HG02678 (cell line): ENCODE measurements around the gene THAP10.
A peak's percentile ranks its signal among the peaks of the same experiment; 100 is the strongest.
"Not testable (repeated sequence)": the region's sequence is repeated elsewhere in the genome, so short reads cannot be mapped to it uniquely, and the experiment has no call there.

Experiments used
- ATAC-seq: cut with Tn5 transposase; IDR thresholded peaks from one replicate; pipeline ENCODE4 v1.9.1; 2021; ENCODE audit warnings: mild to moderate bottlenecking, moderate library complexity; ENCODE audit not compliant: unreplicated experiment

The THAP10 gene

DNA sequence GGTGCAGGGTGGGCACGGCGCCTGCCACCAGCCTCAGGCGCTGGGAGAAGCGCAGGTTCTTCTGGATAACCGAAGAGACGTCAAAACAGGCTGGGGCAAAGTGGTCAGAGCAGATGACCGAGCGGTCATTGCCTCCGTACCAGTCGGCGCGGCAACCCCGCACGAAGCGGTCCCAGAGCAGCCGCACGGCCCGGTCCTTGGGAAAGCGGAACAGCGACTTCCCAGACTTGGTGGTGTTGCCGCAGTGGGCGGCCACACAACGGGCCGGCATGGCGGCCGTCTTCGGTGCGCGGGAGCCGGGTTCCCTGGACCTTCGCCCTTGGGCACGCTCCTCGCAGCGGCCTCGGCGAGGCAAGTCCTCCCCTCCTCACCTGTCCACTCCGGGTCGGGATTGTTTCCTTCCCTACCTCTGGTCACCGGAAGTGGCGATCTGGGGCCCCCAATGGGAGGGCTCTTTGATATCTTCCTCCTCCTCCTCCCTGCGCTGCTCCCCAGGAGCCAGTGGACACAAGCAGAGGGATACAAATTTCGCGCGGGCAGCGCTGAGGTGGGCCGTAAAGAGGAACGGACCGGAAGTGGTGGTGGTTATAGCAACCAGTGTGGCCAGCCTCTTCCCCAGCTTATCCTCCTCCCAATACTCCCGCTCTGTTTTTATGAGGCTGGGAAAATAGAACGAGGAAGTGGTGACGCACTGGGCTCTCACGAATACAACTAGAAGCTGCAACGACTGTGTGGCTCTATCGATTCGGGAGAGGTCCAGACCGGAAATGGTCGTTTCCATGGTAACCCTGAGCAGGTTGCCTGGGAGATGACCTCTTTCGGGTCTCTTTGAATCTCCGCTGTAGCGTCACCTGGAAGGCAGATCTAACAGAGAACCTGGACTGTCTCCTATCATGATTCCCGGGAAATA lies at the start of gene THAP10, which contains the start of gene LRRC49:
Gene THAP10, minus strand, starts transcription at position 432 of the 910 bp plus-strand sequence. Its CDS starts 161 bp downstream, at position 271.
Gene LRRC49, plus strand, starts transcription at position 825 of the 910 bp plus-strand sequence. Its CDS starts 69 bp downstream, at position 894.
- peak; percentile 84 for ATAC-seq

DNA sequence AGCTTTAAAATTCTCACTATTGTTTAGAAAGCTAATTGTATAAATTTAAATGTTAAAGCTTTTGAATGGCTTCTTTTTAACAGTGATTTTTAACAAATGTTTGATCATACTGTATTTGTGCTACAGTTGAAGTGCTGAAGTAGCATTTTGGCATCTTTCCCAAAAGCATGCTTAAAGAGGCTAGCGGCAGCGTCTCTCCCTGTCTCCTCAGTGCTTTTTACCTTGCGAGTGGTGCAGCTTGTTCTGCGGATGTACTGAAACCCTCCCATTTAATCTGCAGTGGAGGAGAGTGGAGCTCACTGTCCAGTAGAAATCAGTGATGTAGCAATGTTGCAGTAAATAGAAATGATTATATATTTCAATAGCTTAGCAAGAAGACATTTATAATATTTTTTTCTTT lies 44.1 kb upstream of the THAP10 start:
- no peak for ATAC-seq

DNA sequence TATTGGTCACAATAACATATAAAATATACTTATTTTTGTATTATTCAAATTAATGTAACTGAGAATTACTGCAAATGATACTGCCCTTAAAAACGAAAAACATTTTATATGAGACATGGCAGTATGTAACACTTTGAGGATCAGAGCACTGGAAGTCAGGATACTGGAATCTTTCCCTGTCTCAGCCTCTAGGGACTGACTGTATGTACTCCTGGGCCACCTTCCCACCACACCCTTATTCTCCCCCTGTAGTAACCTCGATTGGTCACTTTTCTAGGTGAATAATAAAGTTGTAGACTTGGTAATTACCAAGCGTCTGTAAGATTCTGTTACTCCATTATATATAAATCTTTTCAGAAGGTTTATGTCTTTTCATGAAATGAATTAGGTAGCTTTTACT lies 43.4 kb upstream of the THAP10 start:
- ATAC-seq, result no peak

DNA sequence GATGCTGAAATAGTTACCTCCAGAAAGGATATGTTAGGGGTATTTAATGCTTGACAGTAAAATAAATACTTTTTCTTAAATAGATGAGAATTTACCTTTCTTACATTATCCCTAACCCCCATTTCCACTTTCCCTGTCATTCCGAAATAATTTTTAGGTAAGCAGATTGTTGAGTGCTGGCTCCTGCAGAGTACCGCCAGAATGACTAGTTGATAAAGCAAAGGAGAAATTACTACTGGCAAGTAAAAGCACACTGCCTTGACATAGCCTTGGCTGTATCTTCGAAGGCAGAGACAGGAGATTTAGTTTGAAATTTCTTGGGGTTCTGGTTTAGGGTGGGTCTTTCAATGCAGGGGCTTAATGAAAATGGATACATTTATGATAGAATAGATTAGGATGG lies 41.2 kb upstream of the THAP10 start:
- no peak for ATAC-seq

DNA sequence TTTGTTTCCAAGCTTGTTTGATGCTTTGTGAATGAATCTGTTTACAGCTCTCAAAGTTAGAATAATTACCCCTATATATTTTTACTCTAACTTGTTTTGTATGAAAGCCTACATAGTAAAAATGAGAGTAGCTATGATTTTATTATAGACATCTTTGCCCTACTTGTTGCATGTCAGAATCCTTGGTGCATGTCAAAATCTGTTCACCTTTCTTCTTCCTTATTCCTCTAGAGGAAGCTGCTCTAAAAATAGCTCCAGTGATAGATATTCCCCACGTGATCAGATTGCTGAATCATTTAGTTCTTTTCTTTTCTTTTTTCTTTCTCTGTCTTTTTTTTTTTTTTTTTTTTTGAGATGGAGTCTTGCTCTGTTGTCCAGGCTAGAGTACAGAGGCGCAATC lies 40.2 kb upstream of the THAP10 start:
- no peak for ATAC-seq

DNA sequence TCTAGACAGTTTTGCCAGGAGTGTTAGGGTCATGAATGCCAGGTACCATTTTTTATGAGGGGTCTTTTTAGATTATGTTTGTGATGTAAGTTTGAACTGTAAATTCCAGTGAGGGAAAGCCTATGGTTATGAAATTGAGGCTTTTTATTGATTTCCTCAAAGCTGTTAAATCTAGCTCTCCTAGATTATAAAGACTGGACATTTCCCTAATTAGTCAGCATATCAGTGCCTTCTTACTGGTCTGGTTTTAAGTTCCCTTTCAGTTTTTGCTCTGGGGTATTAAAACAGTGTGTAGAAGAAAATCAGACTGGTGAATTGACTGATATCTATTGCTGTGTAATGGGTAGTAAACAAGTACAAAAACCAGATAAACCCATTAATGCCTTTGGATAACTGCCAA lies 39.6 kb upstream of the THAP10 start:
- ATAC-seq, result no peak

DNA sequence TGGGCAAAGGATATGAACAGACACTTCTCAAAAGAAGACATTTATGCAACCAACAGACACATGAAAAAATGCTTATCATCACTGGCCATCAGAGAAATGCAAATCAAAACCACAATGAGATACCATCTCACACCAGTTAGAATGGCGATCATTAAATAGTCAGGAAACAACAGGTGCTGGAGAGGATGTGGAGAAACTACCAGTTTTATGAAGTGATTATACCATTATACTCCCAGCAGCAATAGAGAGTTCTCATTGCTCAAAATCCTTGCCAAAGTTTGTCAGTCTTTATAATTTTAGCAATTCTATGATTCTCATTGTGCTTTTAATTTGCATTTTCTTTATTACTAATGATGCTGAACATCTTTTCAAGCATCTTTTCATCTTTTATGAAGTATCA lies 34.7 kb upstream of the THAP10 start:
- ATAC-seq, result not testable (repeated sequence)

DNA sequence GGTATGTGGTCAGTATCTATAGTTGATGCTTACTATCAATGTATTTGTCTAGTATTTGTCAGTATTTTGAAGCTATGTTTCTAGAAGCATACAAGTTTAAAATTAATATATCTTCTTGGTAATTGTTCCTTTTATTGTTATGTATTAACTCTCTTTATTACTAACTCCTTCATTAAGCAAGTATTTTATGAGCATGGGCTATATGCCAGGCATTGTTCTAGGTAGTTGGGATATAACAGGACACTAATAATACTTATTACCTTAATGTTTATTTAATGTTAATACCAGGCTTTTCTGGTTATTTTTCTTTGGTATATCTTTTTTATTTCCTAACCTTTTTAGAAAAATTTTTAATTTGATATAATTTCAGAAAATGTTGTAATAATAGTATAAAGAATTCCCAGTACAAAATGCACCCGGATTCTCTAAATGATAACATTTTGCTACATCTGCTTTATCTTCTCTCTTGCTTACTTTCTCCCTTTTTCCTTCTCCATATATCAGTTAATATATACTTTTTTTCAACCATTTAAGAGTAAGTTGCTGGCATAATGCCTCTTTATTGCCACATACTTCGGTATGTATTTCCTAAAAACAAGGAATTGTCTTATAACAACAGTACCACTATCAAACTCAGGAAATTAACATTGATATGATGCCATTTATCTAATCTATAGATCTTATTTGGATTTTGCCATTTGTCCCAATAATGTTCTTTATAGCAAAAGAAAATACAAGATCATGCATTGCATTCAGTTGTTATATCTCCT lies 31.3 kb upstream of the THAP10 start:
- no peak for ATAC-seq

DNA sequence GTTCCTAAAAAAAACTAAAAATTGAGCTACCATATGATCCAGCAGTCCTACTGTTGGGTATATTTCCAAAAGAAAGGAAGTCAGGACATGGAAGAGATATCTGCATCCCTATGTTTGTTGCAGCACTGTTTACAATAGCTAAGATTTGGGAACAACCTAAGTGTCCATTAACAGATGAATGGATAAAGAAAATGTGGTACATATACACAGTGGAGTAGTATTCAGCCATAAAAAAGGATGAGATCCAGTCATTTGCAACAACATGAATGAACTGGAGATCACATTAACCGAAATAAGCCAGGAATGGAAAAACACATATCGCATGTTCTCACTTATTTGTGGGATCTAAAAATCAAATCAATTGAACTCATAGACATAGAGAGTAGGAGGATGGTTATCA lies 29.9 kb upstream of the THAP10 start:
- no peak for ATAC-seq

DNA sequence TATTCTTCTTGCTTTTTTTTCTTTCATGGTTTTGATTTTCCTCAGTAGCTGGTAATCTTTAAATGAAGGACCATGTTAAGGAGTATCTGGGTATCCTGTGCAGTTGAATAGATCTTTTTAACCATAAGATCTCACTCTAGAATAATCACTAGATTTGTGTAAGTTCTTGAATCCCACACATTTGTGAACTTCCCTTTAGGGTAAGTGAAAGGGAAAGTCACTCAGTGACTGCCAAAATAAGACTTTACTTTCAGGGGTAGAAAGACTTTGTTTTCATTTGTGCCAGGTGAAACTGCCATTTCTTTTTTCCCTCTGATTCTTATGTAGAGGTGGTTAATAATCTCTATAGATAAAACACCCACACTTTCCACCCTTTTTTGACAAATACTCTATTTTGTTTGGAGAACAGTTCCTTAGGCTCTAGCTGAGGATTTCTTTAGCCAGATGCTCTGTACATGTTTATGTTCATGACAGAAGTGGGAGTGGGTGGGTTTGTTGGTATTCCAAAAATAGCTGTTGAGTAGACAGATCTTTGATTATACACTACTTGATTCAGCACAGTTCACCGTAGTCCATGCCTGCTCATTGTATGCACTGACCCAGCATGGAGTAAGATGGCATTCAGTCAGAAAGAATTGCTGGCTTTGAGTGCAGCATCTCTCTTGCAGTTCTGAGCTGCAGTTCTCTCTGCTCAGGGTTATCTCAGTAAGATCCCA lies 28.9 kb upstream of the THAP10 start:
- ATAC-seq, result no peak

DNA sequence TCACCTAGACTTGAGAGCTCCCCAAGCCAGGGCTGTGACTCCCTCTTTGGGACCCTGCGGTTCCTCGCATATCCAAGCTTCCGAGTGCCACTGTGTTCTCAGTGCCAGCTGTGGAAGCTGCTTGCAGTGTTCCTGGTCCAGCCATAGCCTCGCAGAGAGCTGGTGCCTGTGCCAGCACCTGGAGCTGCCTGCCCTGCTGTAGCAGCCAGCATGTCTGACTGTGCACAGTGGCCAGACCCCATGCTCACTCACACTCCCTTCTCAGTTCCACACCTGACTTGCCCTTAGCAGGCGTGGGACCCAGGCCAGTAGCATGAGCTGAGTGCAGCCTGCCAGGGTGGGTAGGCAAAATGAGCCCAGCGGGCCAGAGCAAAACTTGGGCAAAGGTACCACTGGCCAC lies 25.7 kb upstream of the THAP10 start:
- no peak for ATAC-seq

DNA sequence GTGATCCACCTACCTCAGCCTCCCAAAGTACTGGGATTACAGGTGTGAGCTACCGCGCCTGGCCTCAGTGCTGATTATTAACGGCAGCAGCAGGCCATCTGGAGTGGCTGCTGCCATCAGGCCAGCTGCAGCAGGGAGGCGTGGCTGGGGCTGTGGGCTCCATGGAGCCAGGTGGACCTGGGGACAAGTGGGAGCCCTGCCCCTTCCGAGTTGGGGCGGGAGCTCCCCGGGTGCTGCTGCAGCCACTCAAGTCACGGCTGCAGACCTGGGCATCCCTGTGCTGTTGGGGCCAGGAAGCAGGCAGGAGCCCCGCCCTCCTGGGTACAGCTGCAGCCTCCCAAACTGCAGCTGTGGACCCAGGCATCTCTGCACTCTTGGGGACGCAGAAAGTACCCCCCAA lies 24.3 kb upstream of the THAP10 start:
- ATAC-seq, result no peak

DNA sequence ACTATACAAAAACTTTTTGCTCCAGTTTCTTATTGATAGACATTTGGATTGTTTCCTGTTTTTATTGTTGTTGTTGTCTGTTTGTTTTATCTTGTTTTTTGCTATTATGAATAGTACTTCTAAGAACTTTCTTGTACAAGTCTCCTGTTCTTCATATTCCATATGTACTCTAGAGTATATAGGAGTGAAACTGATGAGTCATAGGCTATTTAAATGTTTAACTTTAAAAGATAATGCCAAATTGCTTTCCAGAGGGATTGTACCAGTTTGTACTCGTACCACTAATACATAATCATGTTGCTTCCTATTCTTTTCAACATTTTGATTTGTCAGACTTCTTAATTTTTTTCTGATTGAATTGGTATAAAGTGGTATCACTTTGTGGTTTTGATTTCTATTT lies 20.0 kb upstream of the THAP10 start:
- no peak for ATAC-seq

DNA sequence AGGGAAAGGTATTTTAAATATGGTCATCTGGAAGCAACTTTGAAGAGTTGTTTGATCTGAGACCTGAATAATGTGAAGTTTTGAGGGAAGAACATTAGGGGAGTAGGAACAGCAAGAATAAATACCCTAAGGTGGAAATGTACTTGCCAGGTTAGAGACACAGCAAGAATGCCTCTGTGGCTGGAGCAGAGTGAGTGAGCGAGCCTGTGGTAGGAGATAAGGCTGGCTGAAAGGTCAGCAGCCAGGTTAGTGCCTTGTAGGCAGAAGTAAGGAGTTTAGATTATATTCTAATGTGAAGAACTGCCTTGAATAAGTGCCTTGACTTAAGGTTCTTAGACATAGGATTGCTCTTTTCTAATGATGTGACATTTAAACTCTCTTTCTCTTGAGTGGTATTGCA lies 18.7 kb upstream of the THAP10 start:
- ATAC-seq, result no peak

DNA sequence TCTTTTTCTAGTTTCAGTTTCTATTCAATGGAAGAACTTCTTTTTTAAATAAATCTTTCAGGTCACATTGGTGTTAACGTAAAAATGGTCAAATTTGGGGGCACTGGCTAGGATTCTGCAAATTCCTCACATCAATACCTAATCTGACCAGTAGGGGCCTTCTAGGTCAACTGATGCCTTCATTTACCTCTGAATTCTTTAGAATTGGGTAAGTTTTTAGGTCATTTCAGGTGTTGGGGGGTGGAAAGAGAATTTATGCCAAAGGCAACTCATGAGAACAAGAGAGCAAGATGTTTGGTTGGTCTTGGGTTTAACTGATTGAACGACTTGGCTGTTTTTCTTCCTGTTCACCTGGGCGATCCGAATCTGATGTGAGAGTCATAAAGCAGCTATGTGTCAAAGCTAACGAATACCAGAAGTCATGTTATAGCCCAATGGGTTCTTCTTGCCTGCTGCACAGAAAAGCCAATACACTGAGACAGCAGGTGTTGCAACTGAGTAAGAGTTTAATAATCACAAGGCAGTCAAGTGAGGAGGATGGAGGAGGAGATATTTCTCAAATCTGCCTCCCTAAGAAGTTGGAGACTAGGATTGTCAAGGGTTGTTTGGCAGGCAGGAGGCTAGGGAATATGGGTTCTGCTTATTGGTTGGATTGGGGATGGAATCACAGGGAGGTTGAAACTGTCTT lies 15.7 kb upstream of the THAP10 start:
- no peak for ATAC-seq

DNA sequence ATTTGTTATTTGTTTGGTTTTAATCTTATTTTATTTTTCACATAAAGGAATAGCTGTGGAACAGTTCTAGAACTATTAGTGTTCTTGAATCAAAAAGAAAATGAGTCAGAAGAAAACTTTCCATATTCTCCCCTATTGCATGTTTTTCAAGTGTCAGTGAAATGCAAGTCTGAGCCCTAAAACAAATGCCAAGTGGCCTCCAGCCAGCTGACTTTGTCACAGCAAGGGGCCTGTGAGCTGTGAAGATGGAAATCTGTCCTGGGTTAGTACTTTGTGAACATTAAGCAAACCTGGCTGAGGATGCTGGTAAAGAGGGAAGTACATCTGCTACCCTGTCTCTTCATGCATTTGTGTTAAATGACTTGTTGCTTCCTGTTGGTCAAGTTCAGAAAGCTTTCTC lies 14.6 kb upstream of the THAP10 start:
- no peak for ATAC-seq

DNA sequence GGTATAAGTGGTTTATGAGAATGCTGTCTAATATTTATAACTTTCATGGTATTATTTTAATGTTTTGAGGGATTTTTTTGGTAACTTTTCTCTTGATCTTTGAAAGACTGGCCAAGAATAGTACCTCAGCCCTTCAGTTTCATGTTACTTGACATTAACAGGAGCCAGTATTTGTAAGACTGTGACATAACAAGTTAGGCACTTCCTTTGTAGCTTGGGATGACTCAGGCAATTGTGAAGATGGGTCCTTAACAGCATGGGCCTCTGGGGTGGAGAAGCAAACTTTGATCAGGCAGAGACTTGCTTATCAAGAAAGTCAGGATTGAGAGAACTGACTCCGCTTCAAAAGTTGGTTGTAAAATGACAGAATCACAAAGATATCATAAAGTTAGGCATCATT lies 9.9 kb upstream of the THAP10 start:
- no peak for ATAC-seq

DNA sequence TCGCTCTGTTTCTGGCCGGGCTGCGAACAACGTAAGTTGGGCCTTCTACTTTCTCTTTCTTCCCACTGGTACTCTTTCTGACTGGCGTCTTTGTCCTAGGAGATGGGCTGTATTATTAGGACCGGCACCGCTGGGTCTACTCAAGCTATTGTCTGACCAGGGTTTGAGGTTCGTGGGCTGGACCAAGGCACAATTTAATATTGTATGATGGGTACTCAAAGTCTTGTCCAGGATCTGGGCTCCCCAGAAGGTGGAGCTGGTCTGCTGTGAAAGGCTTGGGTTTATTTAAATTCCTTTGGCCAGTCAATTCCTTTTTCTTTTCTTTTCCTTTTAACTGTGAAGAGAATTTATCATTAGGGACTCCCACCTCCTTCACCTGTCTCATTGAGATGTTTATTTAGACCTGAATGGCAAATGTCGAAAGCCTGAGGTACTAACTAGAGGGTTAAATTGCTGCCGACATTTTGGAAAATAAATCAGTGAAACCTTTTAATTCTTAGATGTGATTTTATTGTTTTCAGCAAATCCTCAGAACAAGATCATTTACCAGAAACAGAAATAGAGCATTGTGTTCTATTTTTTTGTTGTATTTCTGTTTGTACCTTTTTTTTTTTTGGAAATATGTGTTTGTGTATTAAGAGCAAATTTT lies 803 bp upstream of the THAP10 start:
- ATAC-seq, result peak; percentile 15

DNA sequence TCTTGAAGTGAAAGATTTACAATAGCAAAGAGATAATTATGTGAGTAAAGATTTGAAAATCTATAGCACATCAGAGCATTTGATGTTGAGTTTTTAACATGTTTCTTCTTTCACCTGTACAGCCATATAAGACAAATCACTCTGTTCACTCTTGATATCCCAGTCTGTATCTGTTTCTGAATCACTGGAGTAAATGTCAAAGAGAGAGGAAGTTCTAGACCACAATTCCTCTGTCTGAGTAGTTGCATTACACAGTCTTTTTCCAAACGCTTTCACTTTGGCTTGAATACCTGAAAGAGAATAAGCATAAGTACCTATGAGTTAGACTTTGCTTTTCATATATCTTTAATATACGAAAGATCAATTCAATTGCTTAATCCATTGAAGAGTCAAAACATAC lies 9.9 kb downstream of the THAP10 start:
- ATAC-seq, result no peak

DNA sequence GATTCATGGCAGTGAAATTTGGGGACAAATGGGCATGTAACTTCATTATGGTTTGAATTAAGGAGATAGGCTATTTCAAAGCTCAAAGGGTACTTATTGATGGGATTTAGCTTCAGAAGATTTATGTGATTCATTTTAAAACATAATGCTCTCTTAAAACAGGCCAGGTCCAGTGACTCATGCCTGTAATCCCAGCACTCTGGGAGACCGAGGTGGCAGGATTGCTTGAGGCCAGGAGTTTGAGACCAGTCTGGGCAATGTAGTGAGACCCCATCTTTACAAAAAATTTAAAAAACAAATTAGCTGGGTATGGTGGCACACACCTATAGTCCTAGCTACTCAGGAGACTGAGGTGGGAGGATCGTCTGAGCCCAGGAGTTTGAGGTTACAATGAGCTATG lies 11.5 kb downstream of the THAP10 start:
- no peak for ATAC-seq
